Subcutaneous adipose tissue (tissue), 4 donors: ENCODE results near the gene NDUFB7. TPM values are rescaled to one million over a fixed set of nuclear protein-coding genes. Genes with fewer than 3 reads are reported as not detected.

Experiments
- total RNA-seq, 4 donors: library from RNA; depleted of rRNA; stranded (reverse); fragments of >200 nt; gene quantifications; one replicate each; pipeline ENCODE4 v1.1.0, GENCODE V29; 2016
- TF ChIP-seq, protein P1 (sequence below): fragments of 450-650 bp; IDR thresholded peaks from one replicate; pipeline ENCODE4 v1.5.1; 2016; ENCODE audit warnings: low read depth, mild to moderate bottlenecking, control low read depth, antibody characterized with exemption, moderate library complexity

NDUFB7 gene
- total RNA-seq, 4 donors from 2014 or later, result 293 to 484 (median 411) TPM

DNA sequence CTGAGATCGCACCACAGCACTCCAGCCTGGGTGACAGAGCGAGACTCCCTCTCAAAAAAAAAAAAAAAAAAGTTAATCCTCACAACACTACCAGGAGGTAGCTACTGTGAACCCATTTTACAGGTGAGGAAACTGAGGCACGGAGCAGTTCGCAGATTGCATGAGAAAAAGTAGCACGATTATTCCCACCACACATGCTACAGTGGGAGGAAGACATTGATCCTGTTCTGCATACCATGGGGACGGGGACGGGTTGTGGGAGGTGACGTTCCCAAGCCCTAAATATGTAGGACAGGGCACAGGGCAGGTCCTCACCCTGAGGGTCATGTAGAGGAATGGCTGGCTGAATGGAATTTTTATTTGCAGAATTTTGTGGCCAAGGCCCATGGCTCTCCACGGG is 34.8 kb upstream of the NDUFB7 start:
- TF ChIP-seq, protein P1, sequence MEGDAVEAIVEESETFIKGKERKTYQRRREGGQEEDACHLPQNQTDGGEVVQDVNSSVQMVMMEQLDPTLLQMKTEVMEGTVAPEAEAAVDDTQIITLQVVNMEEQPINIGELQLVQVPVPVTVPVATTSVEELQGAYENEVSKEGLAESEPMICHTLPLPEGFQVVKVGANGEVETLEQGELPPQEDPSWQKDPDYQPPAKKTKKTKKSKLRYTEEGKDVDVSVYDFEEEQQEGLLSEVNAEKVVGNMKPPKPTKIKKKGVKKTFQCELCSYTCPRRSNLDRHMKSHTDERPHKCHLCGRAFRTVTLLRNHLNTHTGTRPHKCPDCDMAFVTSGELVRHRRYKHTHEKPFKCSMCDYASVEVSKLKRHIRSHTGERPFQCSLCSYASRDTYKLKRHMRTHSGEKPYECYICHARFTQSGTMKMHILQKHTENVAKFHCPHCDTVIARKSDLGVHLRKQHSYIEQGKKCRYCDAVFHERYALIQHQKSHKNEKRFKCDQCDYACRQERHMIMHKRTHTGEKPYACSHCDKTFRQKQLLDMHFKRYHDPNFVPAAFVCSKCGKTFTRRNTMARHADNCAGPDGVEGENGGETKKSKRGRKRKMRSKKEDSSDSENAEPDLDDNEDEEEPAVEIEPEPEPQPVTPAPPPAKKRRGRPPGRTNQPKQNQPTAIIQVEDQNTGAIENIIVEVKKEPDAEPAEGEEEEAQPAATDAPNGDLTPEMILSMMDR, result no peak

DNA sequence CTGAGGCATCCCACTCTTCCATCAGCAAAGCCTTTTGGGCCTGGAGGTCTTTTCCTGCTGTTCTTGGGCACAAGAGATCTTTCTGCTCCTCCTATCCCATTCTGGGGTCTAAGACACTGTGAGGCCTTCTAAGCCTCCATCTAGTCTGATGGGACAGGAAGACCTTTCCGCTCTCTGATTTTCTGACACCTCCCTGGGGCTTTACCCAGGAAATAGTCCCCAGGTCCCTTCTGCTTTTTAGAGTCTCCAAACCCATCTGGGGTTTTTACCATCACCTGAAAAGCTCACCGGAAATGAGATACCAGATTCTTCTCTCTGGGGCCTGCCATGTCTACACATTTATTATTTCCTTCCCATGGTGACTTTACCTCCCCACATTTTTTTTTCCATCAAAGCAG is 32.1 kb upstream of the NDUFB7 start:
- TF ChIP-seq, protein P1, result no peak

DNA sequence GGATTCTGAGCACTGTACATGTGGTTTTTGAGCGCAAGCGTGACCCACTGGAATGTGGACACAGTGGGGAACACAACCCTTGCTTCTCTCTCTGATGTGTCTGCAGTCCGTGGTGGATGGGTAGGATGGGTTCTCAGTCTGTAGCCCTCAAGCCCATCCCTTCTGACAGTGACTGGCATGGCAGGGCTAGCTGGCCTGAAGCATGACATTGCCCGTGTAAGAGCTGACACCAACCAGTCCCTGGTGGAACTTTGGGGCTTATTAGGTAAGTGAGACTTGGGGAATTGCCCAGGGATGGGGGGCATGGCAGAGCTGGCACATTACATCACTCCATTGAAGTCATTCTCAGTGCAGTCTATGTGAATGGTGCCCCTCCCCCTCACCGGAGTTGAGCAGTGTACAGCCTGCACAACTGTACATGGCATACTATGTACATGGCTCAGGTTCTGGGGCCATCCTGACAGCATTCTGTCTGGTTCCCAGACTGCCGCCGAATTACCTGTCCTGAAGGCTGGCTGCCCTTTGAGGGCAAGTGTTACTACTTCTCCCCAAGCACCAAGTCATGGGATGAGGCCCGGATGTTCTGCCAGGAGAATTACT is 27.8 kb upstream of the NDUFB7 start:
- TF ChIP-seq, protein P1, result no peak

DNA sequence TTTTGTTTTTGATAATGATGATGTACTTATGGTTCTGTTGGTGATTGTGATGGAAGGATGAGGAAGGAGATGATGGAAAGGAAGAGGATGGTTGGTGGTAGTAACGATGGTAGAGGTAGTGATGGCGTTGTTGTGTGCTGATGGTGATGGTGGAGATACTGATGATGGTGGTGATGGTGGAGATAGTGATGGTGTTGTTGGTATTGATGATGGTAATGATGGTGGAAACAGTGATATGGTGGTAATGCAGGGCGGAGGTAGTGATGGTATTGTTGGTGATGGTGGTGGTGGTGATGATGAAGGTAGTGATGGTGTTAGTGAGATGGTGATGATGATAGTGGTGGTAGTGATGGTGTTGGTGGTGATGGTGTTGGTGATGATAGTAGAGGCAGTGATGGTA is 23.7 kb upstream of the NDUFB7 start:
- TF ChIP-seq, protein P1, result no peak

DNA sequence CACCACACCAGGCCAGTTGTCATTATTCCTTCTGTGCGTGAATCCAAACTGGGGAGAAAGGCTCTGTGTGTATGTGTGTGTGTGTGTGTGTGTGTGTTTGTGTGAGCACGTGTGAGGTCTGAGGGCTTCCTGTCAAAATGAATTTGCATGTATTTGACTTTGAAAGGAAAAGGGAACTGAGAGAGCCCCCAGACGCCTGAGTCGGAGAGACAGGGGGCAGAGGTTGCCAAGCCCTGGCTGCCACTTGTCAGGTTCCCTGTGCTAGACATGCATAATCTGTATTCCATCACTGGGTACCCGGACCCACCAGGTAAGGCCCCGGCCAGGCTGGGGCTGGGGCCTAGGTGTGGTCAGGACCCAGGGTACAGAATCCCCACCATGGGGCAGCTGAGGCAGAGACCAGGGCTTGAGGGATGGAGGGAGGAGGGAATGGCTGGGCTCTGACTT is 11.1 kb upstream of the NDUFB7 start, which contains the start of gene CLEC17A:
TSS of gene CLEC17A (plus strand) at position 191 of the 447 bp plus-strand sequence. CDS start at position 268, 77 bp downstream.
- TF ChIP-seq, protein P1, result no peak

DNA sequence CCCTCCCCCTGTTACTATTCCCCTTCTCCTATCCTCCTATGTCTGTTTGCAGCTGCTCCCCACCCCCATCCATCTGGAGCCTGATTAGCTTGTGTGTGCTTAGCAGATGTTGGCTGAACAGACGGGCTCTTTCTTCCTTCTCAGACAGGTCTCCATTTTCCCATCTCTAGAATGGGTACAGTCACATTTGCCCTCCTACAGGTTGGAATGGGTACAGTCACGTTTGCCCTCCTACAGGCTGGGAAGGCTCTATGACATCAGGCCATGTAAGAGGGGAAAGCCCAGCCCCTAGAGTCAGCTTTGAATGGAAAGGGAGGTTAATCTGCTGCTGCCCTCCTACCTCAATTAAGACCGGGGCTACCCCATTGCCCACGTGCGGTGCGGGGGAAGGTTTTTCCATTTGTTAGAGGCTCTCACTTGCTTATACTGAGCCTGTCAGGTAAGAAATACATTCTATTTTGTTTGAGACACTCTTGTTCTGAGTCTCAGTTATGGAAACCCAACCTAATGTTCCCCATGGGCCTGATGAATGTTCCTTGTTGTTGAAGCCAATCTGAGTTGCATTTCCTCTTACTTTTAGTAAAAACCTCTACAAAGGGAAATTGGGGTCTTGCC is 8.9 kb upstream of the NDUFB7 start:
- TF ChIP-seq, protein P1, result no peak

DNA sequence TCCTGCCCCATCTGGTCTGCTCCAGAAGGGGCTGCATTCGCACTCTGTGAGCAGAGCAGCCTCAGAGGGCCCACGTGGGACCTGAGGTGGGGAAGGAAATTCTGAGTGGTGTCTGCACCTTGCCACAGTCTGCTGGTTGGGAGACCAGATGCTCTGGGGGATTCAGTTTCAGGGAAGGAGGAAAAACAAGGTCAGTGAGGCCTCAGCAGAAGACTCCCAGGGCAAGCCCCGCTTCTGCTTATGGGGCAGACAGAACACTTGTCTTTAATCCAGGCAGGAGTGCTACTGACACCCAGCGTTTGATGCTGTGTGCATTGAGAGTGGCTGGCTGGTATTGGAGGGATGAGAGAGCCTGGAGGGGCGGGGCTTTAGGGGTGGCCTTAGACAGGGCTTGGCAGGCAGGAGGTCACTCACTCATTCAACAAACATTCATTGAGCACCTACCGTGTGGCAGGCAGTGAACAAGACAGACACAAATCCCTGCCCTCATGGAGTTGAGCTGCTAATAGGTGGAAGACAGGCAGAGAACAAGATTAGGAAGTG is 6.1 kb upstream of the NDUFB7 start:
- TF ChIP-seq, protein P1, result no peak
